GM19099 (cell line): ENCODE data around the gene COL24A1.

ENCODE experiments used
- POLR2A ChIP-seq: IDR thresholded peaks from 3 replicates; pipeline ENCODE4 v1.6.1; 2011; ENCODE audit warnings: low read depth; ENCODE audit not compliant: insufficient read length; ENCODE audit errors: extremely low read depth

COL24A1 gene

GRCh38 chr1:86114236-86114635 is 42.3 kb downstream of the COL24A1 start:
- TF ChIP-seq POLR2A: no peak

- TF ChIP-seq POLR2A: no peak
Observed at GRCh38 chr1:86110451-86111129, 46.0 kb downstream of the COL24A1 start.

GRCh38 chr1:86105533-86105866 is 51.1 kb downstream of the COL24A1 start:
- TF ChIP-seq POLR2A: no peak

GRCh38 chr1:86104606-86105532 is 51.7 kb downstream of the COL24A1 start:
- no peak for TF ChIP-seq POLR2A

GRCh38 chr1:86101616-86102015 is 55.0 kb downstream of the COL24A1 start:
- no peak for TF ChIP-seq POLR2A

- no peak for TF ChIP-seq POLR2A
Observed at GRCh38 chr1:86100401-86100800, 56.2 kb downstream of the COL24A1 start.

- no peak for TF ChIP-seq POLR2A
Observed at GRCh38 chr1:86089765-86090164, 66.8 kb downstream of the COL24A1 start.

GRCh38 chr1:86085741-86086409 is 70.7 kb downstream of the COL24A1 start:
- no peak for TF ChIP-seq POLR2A

GRCh38 chr1:86084998-86085397 is 71.6 kb downstream of the COL24A1 start:
- TF ChIP-seq POLR2A: no peak

GRCh38 chr1:86082183-86082582 is 74.4 kb downstream of the COL24A1 start:
- no peak for TF ChIP-seq POLR2A

GRCh38 chr1:86069757-86070145 is 86.8 kb downstream of the COL24A1 start:
- TF ChIP-seq POLR2A: no peak

GRCh38 chr1:86068841-86069756 is 87.5 kb downstream of the COL24A1 start:
- TF ChIP-seq POLR2A: no peak

GRCh38 chr1:86068271-86068721 is 88.3 kb downstream of the COL24A1 start:
- no peak for TF ChIP-seq POLR2A

- no peak for TF ChIP-seq POLR2A
Observed at GRCh38 chr1:86067626-86068025, 88.9 kb downstream of the COL24A1 start.
